ENCODE results near the gene RPL27A.

RPL27A gene

GRCh38 chr11:8721609-8722500 lies 39.3 kb downstream of the RPL27A start:
- DNase-seq (ENCODE audit: low read depth): no peak

DNA sequence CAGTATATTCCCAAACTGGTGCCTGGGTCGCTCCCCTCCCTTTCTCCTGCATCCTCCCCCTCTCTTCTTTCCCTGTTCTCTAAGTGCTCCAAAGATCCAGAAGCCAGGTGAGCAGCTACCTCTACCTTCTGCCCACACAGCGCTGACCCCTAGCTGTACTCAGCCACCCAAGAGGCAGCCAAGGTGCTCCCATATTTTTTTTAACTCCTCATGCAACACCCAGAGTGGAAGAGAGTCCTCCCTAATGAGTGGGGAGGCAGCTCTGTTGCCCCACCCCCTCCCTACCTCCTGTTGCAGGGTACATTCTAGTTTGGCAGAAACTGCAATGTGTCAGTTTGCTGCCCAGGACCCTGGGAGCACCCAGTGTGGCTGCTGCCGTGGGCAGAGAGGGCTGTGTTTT lies 40.2 kb downstream of the RPL27A start:
- DNase-seq (ENCODE audit: low read depth): no peak

GRCh38 chr11:8723711-8724110 lies 41.1 kb downstream of the RPL27A start:
- DNase-seq (ENCODE audit: low read depth): no peak

GRCh38 chr11:8724682-8725081 lies 42.1 kb downstream of the RPL27A start:
- DNase-seq (ENCODE audit: low read depth): no peak

DNA sequence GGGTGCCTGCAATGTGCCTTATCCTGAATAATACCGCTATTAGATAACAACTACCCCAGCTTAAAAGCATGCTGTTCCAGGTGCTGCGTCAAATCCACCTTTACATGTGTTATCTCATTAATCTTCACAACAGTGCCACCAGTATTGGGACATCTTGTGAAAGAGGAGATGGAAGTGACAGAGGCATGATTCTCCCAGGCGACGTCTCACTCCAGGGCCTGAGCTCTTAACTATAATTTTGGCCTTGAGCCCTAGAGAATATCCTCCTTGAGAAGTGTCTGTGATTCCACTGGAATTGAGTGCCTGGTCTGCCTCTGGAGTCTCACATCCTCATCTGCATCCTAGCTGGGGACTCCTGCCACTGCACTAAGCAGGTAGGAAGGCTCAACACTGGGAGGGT lies 43.8 kb downstream of the RPL27A start:
- DNase-seq (ENCODE audit: low read depth): no peak

- DNase-seq (ENCODE audit: low read depth): no peak
Measured at GRCh38 chr11:8728563-8728962, 46.0 kb downstream of the RPL27A start.

GRCh38 chr11:8729067-8729466 lies 46.5 kb downstream of the RPL27A start:
- DNase-seq (ENCODE audit: low read depth): no peak

DNA sequence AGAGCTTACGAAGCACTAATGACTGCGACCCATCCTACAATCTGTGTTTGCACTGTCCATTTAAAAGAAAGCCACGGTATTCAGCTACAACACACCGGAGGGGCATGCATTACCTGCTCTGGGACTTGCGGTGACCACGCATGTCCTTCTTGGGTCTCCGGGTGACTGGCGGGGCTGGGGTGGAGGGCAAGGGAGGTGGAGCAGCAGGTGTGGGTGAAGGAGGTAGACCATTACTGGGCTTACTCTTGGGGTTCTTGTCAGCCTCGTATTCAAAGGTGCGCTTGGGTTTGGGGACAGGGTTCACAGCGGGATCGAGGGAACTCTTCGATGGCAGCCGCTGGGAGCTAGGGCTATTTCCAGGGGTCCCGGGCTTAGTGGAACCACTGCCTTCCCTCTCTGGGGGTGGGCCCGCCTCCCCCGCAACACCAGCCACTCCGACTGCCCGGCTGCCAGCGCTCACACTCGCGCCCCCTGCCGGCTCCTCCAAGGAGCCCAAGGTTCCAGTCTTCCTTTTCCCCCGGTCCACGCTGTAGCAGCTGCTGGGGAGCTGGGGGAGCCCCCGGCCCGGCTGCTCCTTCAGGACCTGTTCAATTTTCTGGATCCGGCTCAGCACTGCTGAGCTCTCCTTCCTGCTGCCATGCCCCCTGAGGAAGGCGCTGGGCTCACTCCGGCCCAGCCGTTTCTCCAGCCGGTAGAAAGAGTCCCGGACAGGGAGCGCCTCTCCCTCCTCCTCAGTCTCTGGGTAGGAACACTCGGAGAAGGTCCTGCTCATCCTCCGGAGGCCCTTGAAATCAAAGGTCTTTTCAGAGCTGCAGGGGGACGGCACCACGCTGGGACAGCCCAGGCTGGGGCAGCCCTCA lies 47.5 kb downstream of the RPL27A start:
- no peak for DNase-seq (ENCODE audit: low read depth)

- no peak for DNase-seq (ENCODE audit: low read depth)
Measured at GRCh38 chr11:8730697-8731020, 48.1 kb downstream of the RPL27A start.

GRCh38 chr11:8731647-8732323 lies 49.2 kb downstream of the RPL27A start:
- DNase-seq (ENCODE audit: low read depth): no peak

DNA sequence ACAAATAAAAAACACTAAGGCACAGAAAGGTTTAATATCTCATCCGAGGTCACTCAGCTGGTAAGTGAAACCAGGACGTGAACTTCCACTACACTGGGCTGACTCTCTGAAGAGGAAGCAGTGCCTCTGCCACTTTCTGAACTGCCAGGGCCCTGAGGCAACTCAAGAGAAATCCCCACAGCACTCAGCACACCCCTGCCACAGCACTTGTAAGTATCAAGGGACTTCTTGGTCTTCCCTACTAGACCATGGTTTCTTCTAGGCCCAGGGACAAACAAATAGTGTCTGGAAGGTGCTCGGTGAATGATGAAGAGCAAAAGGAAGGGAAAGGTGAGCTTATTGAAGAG lies 49.7 kb downstream of the RPL27A start:
- DNase-seq (ENCODE audit: low read depth): no peak

- no peak for DNase-seq (ENCODE audit: low read depth)
Measured at GRCh38 chr11:8732748-8733241, 50.2 kb downstream of the RPL27A start.

GRCh38 chr11:8733852-8734251 lies 51.3 kb downstream of the RPL27A start:
- DNase-seq (ENCODE audit: low read depth): no peak

DNA sequence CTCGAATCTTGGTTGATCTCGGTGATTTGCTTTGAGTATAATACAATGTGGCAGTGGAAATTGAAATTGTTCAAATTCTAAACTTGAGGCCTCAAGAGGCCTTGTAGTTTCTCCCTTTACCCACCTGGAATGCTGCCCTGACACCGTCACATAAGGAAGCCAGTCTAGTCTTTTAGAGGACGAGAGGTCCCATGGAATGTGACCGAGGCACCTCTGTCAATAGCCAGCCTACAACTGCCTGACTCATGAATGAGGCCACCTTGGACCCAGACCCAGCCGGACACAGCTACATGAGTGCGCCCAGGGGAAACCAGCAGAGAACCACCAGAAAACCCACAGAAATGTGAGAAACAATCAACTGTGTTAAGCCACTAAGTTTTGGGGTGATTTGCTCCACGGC lies 52.5 kb downstream of the RPL27A start:
- no peak for DNase-seq (ENCODE audit: low read depth)

GRCh38 chr11:8739309-8739793 lies 56.8 kb downstream of the RPL27A start:
- DNase-seq (ENCODE audit: low read depth): no peak
